GM19099 (cell line): ENCODE data around the gene ABCB11.

ENCODE experiments used
- POLR2A ChIP-seq: IDR thresholded peaks from 3 replicates; pipeline ENCODE4 v1.6.1; 2011; ENCODE audit warnings: low read depth; ENCODE audit not compliant: insufficient read length; ENCODE audit errors: extremely low read depth

The ABCB11 gene

DNA sequence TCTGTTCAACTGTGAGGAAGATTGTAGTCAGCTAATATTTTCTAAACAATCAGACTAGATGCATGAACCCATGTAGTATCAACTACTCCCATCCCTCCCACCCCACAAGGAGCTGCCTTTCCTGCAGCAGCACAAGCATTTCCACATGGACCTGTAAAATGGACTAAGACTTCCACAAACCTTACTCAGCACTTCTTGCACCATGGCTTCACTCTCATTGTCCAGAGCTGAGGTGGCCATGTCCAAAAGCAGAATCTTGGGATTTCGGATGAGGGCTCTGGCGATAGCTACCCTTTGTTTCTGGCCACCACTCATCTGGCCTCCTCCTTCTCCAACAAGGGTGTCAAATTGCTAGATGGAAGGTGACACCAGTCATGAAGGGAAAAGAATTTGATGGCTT is 61.3 kb downstream of the ABCB11 start:
- no peak for TF ChIP-seq POLR2A

DNA sequence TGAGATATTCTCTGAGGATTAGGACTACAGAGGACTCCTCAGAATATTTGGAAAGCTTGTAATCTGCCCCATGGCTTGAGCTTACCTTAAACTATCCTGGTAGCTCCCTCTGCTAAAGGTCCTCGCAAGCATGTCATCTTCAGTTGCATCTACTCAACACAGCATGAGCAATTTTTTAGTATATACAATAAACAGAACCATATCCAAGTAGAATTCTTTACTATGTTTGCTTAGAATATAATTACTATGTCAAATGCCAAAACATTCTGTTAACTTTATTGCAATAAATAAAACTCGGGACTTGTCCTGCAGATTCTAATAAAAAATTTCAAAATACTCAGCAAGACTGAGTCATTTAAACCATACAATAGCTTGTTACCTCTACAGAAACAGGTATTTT is 62.8 kb downstream of the ABCB11 start:
- no peak for TF ChIP-seq POLR2A

DNA sequence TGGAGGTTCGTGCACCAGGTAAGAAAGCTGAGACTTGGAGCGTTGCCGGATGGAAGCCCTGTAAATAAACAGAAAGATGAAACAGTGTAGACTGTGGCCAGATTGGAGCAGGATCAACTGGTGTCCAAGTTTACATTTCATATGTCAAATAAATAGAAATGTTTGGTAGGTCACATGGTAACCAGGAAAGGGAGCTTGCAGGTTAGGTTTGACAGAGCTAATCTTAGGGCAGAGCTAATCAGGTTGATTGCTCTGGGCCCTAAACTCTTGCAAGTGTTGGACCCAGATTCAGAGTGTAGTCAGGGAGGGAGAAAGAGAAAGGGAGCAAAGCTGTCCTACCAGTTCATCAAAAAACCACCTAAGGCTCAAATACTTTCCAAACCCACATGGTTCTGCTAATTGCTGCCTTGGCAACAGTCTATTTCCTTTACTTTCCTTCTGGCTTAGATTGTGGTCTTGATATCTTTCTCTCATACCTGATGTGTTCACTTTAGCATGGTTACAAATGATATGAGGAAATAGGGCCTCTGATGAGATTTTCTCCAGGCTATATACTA is 66.8 kb downstream of the ABCB11 start:
- no peak for TF ChIP-seq POLR2A

DNA sequence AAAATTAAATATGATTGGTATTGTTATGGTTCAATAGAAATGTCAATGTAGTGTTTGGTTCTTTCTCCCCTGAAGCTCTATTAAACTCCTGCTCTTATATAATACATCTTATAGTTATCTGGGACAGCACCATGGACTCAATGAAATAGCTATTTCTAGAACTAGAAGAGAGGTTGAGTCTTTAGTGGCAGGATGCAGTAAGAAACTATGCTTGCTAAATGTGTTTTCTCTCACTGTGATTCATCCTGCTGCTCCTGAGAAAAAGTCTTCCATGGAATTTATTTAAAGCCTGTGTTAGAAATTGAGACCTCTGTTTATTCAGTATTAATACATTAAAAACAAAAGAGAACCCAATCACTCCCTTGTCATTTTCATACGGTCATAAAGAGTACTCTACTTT is 68.5 kb downstream of the ABCB11 start:
- no peak for TF ChIP-seq POLR2A

DNA sequence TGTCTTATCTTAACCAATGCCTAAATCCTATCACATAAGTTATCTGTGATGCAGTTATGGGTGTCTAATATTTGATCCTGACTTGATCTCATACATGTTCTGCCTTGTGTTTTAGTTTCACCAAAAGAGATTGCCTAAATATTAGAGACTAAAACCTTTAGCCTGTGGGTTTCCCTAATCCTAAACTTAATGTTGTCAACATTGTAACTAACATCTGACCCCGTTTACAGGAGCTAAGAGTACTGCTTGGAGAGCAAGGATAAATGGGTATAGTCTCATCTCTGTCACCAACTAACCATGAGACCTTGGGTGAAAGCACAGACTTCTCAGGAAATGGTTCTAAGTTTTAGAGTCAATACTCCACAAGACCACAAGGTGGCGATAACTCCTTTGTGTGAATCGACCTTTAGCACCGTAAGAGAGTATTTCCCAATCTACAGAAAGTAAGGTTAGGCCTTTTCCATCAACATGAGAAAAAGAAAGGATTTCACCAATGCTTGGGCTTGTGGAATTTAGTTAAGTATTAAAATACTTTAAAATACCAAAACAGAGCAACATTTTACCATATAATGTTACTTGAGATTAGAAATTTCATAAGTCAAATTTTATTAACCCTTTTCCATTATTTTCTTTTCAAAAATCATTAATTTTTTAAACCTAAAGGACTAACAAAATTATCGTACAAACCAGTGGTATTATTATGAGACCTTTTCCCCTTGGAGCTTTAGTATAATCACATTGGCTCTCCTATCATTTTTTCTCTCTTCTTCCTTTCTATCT is 69.5 kb downstream of the ABCB11 start:
- TF ChIP-seq POLR2A = no peak

DNA sequence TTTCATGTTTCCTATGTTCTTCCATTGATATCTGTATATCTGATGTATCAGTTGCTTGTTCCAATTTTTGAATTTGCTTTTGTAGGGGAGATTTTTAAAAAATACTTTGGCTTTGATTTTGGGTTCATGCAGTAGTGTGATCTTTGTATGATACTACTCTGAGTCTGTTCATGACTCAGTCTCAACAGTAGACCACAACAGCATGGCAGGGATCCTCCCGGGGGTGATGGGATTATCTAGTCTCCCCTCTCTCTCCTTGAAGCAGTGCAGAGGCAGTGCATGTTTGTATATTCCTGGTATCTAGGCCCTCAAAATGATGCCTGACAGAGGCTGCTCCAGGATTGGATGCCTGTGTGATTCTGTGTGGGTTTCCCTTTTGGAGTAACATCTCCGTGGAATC is 74.7 kb downstream of the ABCB11 start:
- TF ChIP-seq POLR2A = no peak

DNA sequence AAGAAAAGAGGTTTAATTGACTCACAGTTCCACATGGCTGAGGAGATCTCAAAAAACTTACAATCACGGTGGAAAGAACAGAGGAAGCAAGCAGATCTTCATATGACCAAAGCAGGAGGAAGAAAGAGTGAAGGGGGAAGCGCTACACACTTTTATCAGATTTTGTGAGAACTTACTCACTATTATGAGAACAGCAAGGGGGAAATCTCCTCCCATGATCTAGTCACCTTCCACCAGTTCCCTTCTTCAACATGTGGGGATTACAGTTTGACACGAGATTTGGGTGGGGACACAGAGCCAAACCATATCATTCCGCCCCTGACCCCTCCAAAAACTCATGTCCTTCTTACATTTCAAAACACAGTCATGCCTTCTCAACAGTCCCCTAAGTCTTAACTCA is 75.8 kb downstream of the ABCB11 start:
- no peak for TF ChIP-seq POLR2A

DNA sequence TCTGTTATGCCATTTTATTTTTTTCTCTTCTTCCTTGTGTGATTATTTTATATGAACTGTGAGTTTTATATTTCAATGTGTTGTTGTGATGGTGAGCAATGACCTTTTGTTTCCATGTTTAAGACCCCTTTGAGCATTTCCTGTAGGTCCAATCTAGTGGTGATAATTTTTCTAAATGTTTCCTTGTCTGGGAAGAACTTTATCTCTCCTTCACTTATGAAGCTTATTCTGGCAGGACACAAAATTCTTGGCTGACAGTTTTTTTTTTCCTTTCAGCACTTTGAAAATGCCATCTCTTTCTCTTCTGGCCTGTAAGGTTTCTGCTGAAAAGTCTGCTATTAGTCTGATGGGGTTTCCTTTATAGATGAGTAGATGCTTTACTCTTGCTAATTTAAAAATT is 76.9 kb downstream of the ABCB11 start:
- no peak for TF ChIP-seq POLR2A

DNA sequence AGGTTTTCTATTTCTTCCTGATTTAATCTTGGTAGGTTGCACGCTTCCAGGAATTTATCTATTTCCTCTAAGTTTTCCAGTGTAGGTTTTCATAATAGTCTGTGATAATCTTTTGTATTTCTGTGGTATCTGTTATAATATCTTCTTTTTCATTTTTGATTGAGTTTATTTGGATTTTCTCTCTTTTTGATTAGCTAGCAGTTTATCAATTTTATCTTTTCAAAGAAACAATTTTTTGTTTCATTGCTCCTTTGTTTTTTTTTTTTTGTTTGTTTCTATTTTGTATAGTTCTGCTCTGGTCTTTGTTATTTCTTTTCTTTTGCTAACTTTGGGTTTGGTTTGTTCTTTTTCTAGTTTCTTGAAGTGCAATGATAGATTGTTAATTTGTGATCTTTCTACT is 78.7 kb downstream of the ABCB11 start:
- TF ChIP-seq POLR2A = no peak

DNA sequence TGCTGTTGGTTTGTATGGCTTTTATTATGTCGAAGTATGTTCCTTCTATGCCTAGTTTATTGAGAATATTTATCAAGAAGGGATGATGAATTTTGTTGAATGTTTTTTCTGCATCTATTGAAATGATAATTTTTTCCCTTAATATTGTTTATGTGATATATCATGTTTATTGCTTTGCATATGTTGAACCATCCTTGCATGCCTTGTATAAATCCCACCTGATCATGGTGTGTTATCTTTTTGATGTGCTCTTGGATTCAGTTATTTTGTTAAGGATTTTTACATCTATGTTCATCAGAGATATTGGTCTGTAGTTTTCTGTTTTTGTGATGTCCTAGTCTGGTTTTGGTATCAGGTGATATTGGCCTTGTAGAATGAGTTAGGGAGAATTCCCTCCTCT is 79.3 kb downstream of the ABCB11 start:
- TF ChIP-seq POLR2A = no peak

DNA sequence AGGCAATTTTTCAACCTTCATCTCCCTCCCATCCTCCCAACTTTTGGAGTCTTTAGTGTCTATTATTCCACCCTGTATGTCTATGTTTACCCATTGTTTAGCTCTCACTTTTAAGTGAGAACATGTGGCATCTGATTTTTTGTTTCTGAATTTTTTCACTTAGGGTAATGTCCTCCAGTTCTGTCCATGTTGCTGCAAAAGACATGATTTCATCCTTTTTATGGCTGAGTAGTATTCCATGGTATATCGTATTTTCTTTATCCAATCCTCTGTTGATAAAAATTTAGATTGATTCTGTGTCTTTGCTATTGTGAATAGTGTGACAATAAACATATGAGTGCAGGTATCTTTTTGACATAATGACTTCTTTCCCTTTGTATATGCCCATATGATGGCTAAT is 81.8 kb downstream of the ABCB11 start:
- TF ChIP-seq POLR2A = no peak

DNA sequence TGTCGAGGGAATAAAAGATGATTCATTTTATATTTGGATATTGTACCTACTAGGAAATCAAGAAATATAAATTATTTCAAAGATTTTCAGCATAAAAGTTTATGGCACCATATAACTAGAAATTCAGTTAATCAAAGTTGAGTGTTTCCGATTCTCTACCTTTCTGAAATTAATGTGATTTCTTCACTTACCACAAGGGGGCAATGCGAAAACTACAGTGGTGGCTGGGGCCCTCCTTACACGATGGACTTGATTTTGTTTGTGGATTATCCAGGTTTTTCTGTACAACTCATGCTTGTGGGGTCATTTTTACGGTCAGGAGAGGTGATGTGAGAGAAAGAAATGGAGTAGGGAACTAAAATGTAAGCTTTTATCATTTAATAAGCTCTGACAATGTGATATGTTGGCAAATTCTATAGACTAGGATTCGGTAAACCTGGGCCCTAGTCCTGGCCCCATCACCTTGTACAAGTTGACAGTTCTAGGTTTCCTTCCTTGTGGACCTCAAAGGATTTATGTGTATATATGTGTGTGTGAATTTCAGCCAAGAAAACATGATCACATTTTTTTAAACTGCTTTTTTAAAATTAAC is 82.4 kb downstream of the ABCB11 start:
- no peak for TF ChIP-seq POLR2A

DNA sequence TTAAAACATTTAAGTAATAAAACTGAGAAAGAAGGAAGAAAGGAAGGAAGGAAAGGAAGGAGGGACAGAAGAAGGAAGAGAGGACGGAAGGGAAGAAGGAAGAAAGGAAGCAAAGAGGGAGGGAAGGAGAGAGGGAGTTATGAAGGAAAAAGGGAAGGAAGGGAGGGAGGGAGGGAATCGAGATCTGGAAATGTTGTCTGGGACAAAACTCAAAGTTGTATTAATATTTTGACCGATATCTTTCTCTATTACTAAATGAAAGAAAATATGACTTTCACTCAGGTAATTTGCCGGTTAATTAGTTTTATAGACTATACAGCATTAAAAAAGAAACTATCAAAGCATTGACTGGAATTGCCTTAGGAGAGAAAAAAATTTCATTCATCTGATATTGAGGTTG is 85.6 kb downstream of the ABCB11 start:
- no peak for TF ChIP-seq POLR2A

DNA sequence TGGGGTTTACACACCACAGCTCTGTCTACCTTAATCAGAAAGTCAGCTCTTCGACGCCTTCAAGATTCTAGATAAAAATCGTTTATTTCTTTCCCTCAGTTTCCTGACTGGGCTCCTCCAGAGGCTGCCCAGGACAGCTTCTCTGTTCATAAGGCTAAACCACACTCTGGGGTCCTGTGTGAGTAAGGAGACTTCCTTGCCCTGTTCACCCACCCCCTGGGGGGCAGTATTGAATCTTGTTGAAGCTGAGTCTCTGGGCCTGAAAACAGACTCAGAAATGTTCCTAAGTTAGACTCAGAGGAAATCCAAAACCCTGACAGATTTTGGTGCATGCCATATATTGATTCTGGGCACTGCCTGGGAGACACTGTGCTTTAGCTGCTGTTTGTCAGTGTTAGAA is 87.1 kb downstream of the ABCB11 start:
- TF ChIP-seq POLR2A = no peak

DNA sequence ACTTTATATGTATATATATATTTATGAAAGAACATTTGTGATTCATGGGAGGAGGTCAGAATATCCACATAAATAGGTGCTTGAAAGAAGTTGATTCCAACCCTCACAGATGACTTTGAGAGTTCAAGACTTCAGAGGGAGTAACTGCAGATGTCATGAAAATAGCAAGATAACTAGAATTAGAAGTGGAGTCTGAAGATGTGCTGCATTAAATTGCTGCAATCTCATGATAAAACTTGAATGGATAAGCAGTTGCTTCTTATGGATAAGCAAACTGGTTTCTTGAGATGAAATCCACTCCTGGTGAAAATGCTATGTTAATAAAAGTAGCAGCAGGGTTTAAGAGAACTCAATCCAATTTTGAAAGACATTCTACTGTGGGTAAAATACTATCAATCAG is 89.8 kb downstream of the ABCB11 start:
- no peak for TF ChIP-seq POLR2A

DNA sequence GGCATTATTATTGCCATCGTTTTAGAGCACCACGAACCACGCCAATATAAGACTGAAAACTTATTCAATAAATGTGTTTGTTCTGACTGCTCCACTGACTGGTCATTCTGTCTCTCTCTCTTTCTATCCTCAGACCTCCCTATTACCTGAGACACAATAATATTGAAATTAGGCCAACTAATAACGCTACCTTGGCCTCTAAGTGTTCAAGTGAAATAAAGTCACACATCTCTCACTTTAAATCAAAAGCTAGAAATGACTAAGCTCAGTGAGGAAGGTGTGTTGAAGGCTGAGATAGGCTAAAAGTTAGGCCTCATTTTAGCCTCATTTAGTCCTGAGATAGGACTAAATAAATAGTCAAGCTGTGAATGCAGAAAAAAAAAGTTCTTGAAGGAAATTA is 91.2 kb downstream of the ABCB11 start:
- TF ChIP-seq POLR2A = no peak

DNA sequence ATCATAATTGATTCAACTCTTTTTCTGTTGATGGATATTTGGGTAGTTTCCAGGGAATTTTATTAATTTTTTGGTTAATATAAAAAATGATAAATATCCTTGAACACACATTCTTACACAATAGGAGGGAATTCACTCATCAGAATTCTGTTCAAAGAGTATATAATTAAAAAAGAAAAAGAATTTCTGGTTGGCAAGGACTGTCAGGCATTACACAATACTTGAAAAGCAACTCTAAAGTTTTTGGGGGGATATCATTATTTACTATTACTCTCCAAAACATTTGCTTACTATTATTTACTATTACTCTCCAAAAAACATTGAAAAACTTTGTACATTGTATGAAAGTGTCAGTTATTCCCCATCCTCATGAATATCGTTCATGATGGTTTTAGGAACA is 92.1 kb downstream of the ABCB11 start:
- no peak for TF ChIP-seq POLR2A

DNA sequence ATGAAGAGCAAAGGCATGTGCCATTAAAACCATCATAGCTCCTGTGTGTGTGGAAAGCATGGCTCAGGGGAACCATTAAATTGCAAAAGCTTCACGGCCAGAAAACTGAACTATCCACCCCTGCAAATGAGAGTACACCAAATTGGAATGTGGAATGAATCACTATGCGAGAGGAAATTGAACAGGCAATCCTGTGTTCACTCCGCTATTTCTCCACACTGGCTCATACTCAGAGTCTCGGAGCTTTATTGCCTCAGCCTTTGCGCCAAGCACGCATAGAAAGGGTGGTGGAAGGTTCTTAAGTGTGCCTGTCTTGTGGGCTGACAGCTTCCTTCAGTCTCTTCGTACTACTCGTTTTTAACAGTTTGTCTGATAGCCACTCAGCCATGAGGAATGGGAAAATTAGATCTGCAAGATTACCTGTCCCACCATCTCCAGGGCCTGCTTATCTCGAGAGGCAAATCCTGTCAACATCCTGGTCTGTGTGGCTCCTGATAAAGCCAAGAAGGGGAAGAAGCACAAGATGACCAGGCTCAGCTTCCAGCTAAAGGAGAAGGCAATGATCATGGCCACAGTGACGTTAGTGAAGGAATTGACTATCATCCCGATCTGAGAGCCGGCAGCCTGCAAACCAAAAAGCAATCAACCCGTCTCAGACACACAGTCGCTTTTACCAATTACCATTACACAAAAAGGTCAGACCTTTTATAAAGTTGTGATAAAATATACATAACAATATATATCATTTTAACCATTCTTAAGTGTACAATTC is 95.1 kb downstream of the ABCB11 start:
- no peak for TF ChIP-seq POLR2A
